Right lobe of liver (tissue), 6 donors: ENCODE data around the gene ZNF691. TPM values are rescaled to one million over a fixed set of nuclear protein-coding genes. Genes with fewer than 3 reads are reported as not detected.
"Not testable (repeated sequence)": the region's sequence is repeated elsewhere in the genome, so short reads cannot be mapped to it uniquely, and the experiment has no call there.

Source experiments
- ATAC-seq, 4 donors: fragments of 200-7000 bp; cut with Tn5 transposase; one replicate each; pipeline ENCODE4 v1.9.1; 2020; ENCODE audit warnings: mild to moderate bottlenecking in 4 of 4, moderate library complexity in 4 of 4
- DNase-seq, 3 donors: peaks; one replicate each; pipeline ENCODE4 v3.0.0-alpha.2; 2020
- H3K27ac ChIP-seq, 3 donors: fragments of 200-600 bp; one replicate each; pipeline ENCODE4 v1.8.0; 2022
- H3K27me3 ChIP-seq, 2 donors: fragments of 200-600 bp; one replicate each; pipeline ENCODE4 v1.8.0; 2022
- H3K36me3 ChIP-seq, 4 donors: fragments of 200-600 bp; sonication (generic) in 1 of 4; one replicate each; pipeline versions ENCODE4 v1.5.1 to v1.8.0; 2017 to 2022; ENCODE audit warnings: control low read depth in 1 of 4
- H3K4me1 ChIP-seq, 4 donors: fragments of 200-600 bp; sonication (generic) in 1 of 4; one replicate each; pipeline versions ENCODE4 v1.5.1 to v1.8.0; 2017 to 2022; ENCODE audit warnings: control low read depth in 1 of 4
- H3K4me3 ChIP-seq, 3 donors: fragments of 200-600 bp; one replicate each; pipeline ENCODE4 v1.8.0; 2022
- H3K9me3 ChIP-seq, 4 donors: fragments of 200-600 bp; sonication (generic) in 1 of 4; one replicate each; pipeline versions ENCODE4 v1.5.1 to v1.8.0; 2017 to 2022; ENCODE audit warnings: control low read depth in 1 of 4
- CTCF ChIP-seq, 4 donors: fragments of 200-600 bp in 3 of 4; fragments of 450-650 bp in 1 of 4; IDR thresholded peaks; one replicate each; pipeline versions ENCODE4 v1.5.1 to v1.8.0; 2016 to 2022; ENCODE audit warnings: antibody characterized with exemption in 4 of 4, mild to moderate bottlenecking in 2 of 4
- POLR2A ChIP-seq: fragments of 450-650 bp; IDR thresholded peaks from one replicate; pipeline ENCODE4 v1.6.1; 2017; ENCODE audit warnings: antibody characterized with exemption, mild to moderate bottlenecking
- WGBS: methylation state at CpG from one replicate; pipeline ENCODE4 v1.1.6; 2018; ENCODE audit warnings: low coverage, low lambda C conversion rate; ENCODE audit not compliant: insufficient coverage; ENCODE audit errors: missing lambda C conversion rate; 5-methylcytosine and 5-hydroxymethylcytosine counted together
- intact Hi-C, 2 donors: fragments of 100-400 bp; cut with DNase I; formaldehyde crosslinking; loops; one replicate each; pipeline versions ENCODE4 v1.11.2 to v1.14.1; 2022
- total RNA-seq, 6 experiments: library from RNA; depleted of rRNA in 2 of 6; stranded (reverse); fragments of >200 nt in 2 of 6; fragmentation: NEBNext Ultra II Directional in 3 of 6; extraction: Animal tissue kit (Norgen Biotek cat#: 25700) in 3 of 6; gene quantifications; one replicate each; pipeline versions ENCODE4 v1.1.0 to v1.2.4, GENCODE V29; 2016 to 2023
- donor health status: DM: no; HTN: yes; CAD: no.
- donor health status: DM: no; HTN: no; CAD: no.
- donor health status: DM: no; HTN: no; CAD: no.
- donor health status: DM: no; HTN: yes; CAD: no.
- donor health status: DM: no; HTN: yes; CAD: no.

Gene ZNF691
- total RNA-seq, 6 experiments from 2014 or later = 5.0 to 9.5 (median 7.2) TPM

GRCh38 chr1:42866549-42866948 lies 20.1 kb downstream of the ZNF691 start:
- Histone ChIP-seq H3K27me3 (no peaks in the 10 kb centered on the region), H3K4me1 (no peaks in the 10 kb centered on the region), H3K4me3 (no peak overlapping the region), H3K9me3 (no peaks in the 10 kb centered on the region), H3K27ac (no peak overlapping the region), H3K36me3 (no peaks in the 10 kb centered on the region)
- intact Hi-C loops = no loop called here
- TF ChIP-seq POLR2A (no peak), CTCF (IDR thresholded peaks at IDR 0.05) (no peak)
- DNase-seq (no peak), ATAC-seq (no peak)
- WGBS = 82% methylated on average over 5 of the region's 5 CpGs

DNA sequence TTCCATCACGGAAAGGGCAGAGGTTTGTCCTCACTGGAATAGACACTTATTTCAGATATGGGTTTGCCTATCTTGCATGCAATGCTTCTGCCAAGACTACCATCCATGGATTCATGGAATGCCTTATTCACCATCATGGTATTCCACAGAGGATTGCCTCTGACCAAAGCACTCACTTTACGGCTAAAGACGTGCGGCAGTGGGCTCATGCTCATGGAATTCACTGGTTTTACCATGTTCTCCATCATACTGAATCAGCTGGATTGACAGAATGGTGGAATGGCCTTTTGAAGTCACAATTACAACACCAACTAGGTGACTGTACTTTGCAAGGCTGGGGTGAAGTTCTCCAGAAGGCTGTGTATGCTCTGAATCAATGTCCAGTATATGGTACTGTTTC lies 22.1 kb downstream of the ZNF691 start:
- H3K4me3 ChIP-seq, H3K9me3 ChIP-seq, H3K4me1 ChIP-seq, DNase-seq, H3K27me3 ChIP-seq, H3K27ac ChIP-seq, H3K36me3 ChIP-seq, intact Hi-C loops, ATAC-seq: not testable (repeated sequence)
- 73% methylated on average over 4 of the region's 4 CpGs for WGBS

DNA sequence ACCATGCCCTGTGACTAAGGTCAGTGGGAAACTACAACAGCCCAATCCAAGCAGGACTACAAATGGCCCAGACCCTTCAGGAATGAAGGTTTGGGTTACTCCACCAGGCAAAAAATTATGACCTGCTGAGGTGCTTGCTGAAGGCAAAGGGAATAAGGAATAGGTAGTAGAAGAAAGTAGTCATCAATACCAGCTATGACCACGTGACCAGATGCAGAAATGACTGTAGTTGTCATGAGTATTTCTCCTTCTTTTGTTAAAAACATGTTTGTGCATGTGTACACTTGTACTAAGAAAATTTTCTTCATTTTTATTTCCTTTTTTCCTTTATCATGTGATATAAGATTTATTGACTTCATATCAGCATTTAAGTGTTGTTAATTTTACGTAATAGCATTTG lies 22.8 kb downstream of the ZNF691 start:
- intact Hi-C loops, H3K27me3 ChIP-seq, H3K36me3 ChIP-seq, H3K4me1 ChIP-seq, H3K9me3 ChIP-seq, DNase-seq, H3K27ac ChIP-seq, H3K4me3 ChIP-seq, ATAC-seq: not testable (repeated sequence)
- WGBS = 67% methylated on average over 2 of the region's 2 CpGs

GRCh38 chr1:42869751-42870150 lies 23.3 kb downstream of the ZNF691 start:
- H3K27me3 ChIP-seq, H3K9me3 ChIP-seq, H3K36me3 ChIP-seq, H3K4me1 ChIP-seq, ATAC-seq, intact Hi-C loops, H3K4me3 ChIP-seq, H3K27ac ChIP-seq, DNase-seq: not testable (repeated sequence)
- WGBS = 94% methylated on average over 2 of the region's 2 CpGs

GRCh38 chr1:42873108-42873507 lies 26.7 kb downstream of the ZNF691 start:
- H3K36me3 ChIP-seq, intact Hi-C loops, H3K4me3 ChIP-seq, DNase-seq, H3K27me3 ChIP-seq, H3K9me3 ChIP-seq, H3K27ac ChIP-seq, ATAC-seq: not testable (repeated sequence)
- H3K4me1 ChIP-seq = peaks cover 0 to 13% (median 0%) of the 10 kb centered on the region in 4 donors

DNA sequence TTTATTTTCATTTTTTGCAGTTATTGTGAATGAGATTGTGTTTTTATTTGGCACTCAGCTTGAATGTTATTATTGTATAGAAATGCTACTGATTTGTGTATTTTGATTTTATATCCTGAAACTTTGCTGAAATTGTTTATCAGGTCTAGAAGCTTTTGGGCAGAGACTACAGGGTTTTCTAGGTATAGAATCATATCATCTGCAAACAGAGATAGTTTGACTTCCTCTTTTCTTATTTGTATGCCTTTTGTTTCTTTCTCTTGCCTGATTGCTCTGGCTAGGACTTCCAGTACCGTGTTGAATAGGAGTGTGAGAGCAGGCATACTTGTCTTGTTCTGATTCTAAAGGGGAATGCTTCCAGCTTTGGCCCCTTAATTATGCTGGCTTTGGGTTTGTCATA lies 27.3 kb downstream of the ZNF691 start:
- DNase-seq = no peak
- intact Hi-C loops = no loop called here
- WGBS = 86% methylated on average over 1 of the region's 1 CpG

More for the DNA sequence above, 27.3 kb downstream of the ZNF691 start:
- Histone ChIP-seq H3K27ac (no peak overlapping the region), H3K4me3 (no peak overlapping the region), H3K36me3 (no peaks in the 10 kb centered on the region), H3K27me3 (no peaks in the 10 kb centered on the region), H3K4me1 (peaks cover 0 to 13% (median 0%) of the 10 kb centered on the region in 4 donors), H3K9me3 (no peaks in the 10 kb centered on the region)
- TF ChIP-seq POLR2A (no peak), CTCF (IDR thresholded peaks at IDR 0.05) (no peak)
- no peak for ATAC-seq
